NCI-H2171 (cell line): Measurements from ENCODE around the gene DDX5.
"Not testable (repeated sequence)": the region's sequence is repeated elsewhere in the genome, so short reads cannot be mapped to it uniquely, and the experiment has no call there.

Experiments
- DNase-seq: peaks from one replicate; lab custom pipeline; 2025; lab: John Stamatoyannopoulos, UW

DDX5 gene

GRCh38 chr17:64492481-64493109 is 13.5 kb downstream of the DDX5 start:
- DNase-seq: no peak

- DNase-seq: no peak
These were observed 14.1 kb downstream of the DDX5 start for GRCh38 chr17:64491994-64492393.

- no peak for DNase-seq
These were observed 14.8 kb downstream of the DDX5 start for GRCh38 chr17:64491034-64491860.

- DNase-seq: no peak
These were observed 17.8 kb downstream of the DDX5 start for GRCh38 chr17:64488301-64488700.

- no peak for DNase-seq
These were observed 21.7 kb downstream of the DDX5 start for GRCh38 chr17:64484380-64484779.

- DNase-seq: no peak
These were observed 25.1 kb downstream of the DDX5 start for GRCh38 chr17:64480951-64481350.

- no peak for DNase-seq
These were observed 28.2 kb downstream of the DDX5 start for GRCh38 chr17:64477849-64478248.

- no peak for DNase-seq
These were observed 33.5 kb downstream of the DDX5 start for GRCh38 chr17:64472564-64472963.

GRCh38 chr17:64471440-64471839 is 34.6 kb downstream of the DDX5 start:
- no peak for DNase-seq

GRCh38 chr17:64470625-64471024 is 35.5 kb downstream of the DDX5 start:
- no peak for DNase-seq

GRCh38 chr17:64466834-64467233 is 39.3 kb downstream of the DDX5 start:
- DNase-seq: not testable (repeated sequence)

GRCh38 chr17:64466019-64466735 is 39.9 kb downstream of the DDX5 start:
- DNase-seq: no peak

GRCh38 chr17:64461788-64462187 is 44.3 kb downstream of the DDX5 start:
- DNase-seq: no peak

GRCh38 chr17:64460955-64461354 is 45.1 kb downstream of the DDX5 start:
- no peak for DNase-seq

- DNase-seq: not testable (repeated sequence)
These were observed 46.3 kb downstream of the DDX5 start for GRCh38 chr17:64459818-64460217.

GRCh38 chr17:64459284-64459747 is 46.8 kb downstream of the DDX5 start:
- no peak for DNase-seq

GRCh38 chr17:64458756-64459155 is 47.3 kb downstream of the DDX5 start:
- DNase-seq: no peak

- no peak for DNase-seq
These were observed 48.9 kb downstream of the DDX5 start for GRCh38 chr17:64457156-64457555.

GRCh38 chr17:64455993-64456885 is 49.9 kb downstream of the DDX5 start:
- DNase-seq: no peak

- DNase-seq: no peak
These were observed 56.5 kb downstream of the DDX5 start for GRCh38 chr17:64449545-64449944.

GRCh38 chr17:64448665-64449512 is 57.2 kb downstream of the DDX5 start, which contains the start of gene MILR1:
Gene MILR1 (plus strand): TSS chr17:64449115. CDS start chr17:64449169, 54 bp downstream.
- no peak for DNase-seq
